Neural progenitor cell (in vitro differentiated cells): Measurements from ENCODE around the gene MTMR11. TPM values are rescaled to one million over a fixed set of nuclear protein-coding genes. Genes with fewer than 3 reads are reported as not detected.

Experiments
- DNase-seq: peaks from one replicate; pipeline ENCODE4 v3.0.0-alpha.2; 2016; ENCODE audit warnings: low spot score
- H2AFZ ChIP-seq: fragments of 200-600 bp; sonication (generic); replicated peaks from 2 replicates; pipeline ENCODE4 v1.6.1; 2016; ENCODE audit warnings: antibody characterized with exemption
- H3F3A ChIP-seq: fragments of 200-600 bp; sonication (generic); 2 replicates; pipeline ENCODE4 v1.6.1; 2016; ENCODE audit warnings: antibody characterized with exemption, low read depth
- H3K27ac ChIP-seq: fragments of 200-600 bp; sonication (generic); 2 replicates; pipeline ENCODE4 v1.5.1; 2016; ENCODE audit warnings: mild to moderate bottlenecking
- H3K27me3 ChIP-seq: fragments of 200-600 bp; sonication (generic); 2 replicates; pipeline ENCODE4 v1.6.1; 2016; ENCODE audit warnings: mild to moderate bottlenecking, moderate library complexity
- H3K36me3 ChIP-seq: fragments of 200-600 bp; sonication (generic); 2 replicates; pipeline ENCODE4 v1.5.1; 2016
- H3K4me1 ChIP-seq: fragments of 200-600 bp; sonication (generic); 2 replicates; pipeline ENCODE4 v1.6.1; 2016; ENCODE audit warnings: mixed run types
- H3K4me2 ChIP-seq: fragments of 200-600 bp; sonication (generic); 2 replicates; pipeline ENCODE4 v1.6.1; 2016
- H3K4me3 ChIP-seq: fragments of 200-600 bp; sonication (generic); 2 replicates; pipeline ENCODE4 v1.5.1; 2016
- H3K79me2 ChIP-seq: fragments of 200-600 bp; sonication (generic); 2 replicates; pipeline ENCODE4 v1.6.1; 2016; ENCODE audit warnings: low read depth
- H3K9ac ChIP-seq: fragments of 200-600 bp; sonication (generic); 2 replicates; pipeline ENCODE4 v1.6.1; 2016
- H3K9me3 ChIP-seq: fragments of 200-600 bp; sonication (generic); 2 replicates; pipeline ENCODE4 v1.5.1; 2016; ENCODE audit warnings: low read depth
- H4K20me1 ChIP-seq: fragments of 200-600 bp; sonication (generic); 2 replicates; pipeline ENCODE4 v1.6.1; 2016; ENCODE audit warnings: low read depth
- H3K27ac Mint-ChIP-seq: 3 replicates; pipeline ENCODE4 v1.8.0; 2021; ENCODE audit warnings: mixed read lengths
- H3K27me3 Mint-ChIP-seq: 2 replicates; pipeline ENCODE4 v1.8.0; 2022; ENCODE audit warnings: low read depth, mild to moderate bottlenecking, inconsistent platforms, moderate library complexity, mixed read lengths; ENCODE audit not compliant: insufficient read depth
- H3K36me3 Mint-ChIP-seq: 3 replicates; pipeline ENCODE4 v1.8.0; 2021; ENCODE audit warnings: mixed read lengths
- H3K4me1 Mint-ChIP-seq: 3 replicates; pipeline ENCODE4 v1.8.0; 2021; ENCODE audit warnings: mixed read lengths
- H3K4me3 Mint-ChIP-seq: 3 replicates; pipeline ENCODE4 v1.8.0; 2021; ENCODE audit warnings: mild to moderate bottlenecking, moderate library complexity, mixed read lengths
- H3K9me3 Mint-ChIP-seq: 3 replicates; pipeline ENCODE4 v1.8.0; 2020; ENCODE audit warnings: mixed read lengths
- EZH2 ChIP-seq: fragments of 200-600 bp; sonication (generic); IDR thresholded peaks from 2 replicates; pipeline ENCODE4 v1.6.1; 2017; ENCODE audit warnings: antibody characterized with exemption, mild to moderate bottlenecking, moderate library complexity
- EZH2phosphoT487 ChIP-seq: fragments of 200-600 bp; sonication (generic); IDR thresholded peaks from 2 replicates; pipeline ENCODE4 v1.6.1; 2017; ENCODE audit warnings: antibody characterized with exemption
- total RNA-seq: library from RNA; depleted of rRNA; stranded (reverse); fragments of >200 nt; gene quantifications from 2 replicates; pipeline ENCODE4 v1.2.3, GENCODE V29; 2015; ENCODE audit warnings: low replicate concordance
- TF ChIP-seq, protein P1 (sequence below): fragments of 200-600 bp; sonication (generic); IDR thresholded peaks from 2 replicates; pipeline ENCODE4 v1.5.1; 2017; ENCODE audit warnings: antibody characterized with exemption, mild to moderate bottlenecking

MTMR11 gene
- total RNA-seq, 1 donor from 2014 or later = 11.3 TPM

- no peaks in the 10 kb centered on the region for H3K4me1 Mint-ChIP-seq
- no peaks in the 10 kb centered on the region for H3K4me1 ChIP-seq
- H4K20me1 ChIP-seq = no peaks in the 10 kb centered on the region
- peaks cover 9% of the 10 kb centered on the region for H3F3A ChIP-seq
- H3K79me2 ChIP-seq = no peaks in the 10 kb centered on the region
- H3K9ac ChIP-seq = no peak overlapping the region
- H3K4me3 Mint-ChIP-seq = no peak overlapping the region
- no peaks in the 10 kb centered on the region for H3K9me3 Mint-ChIP-seq
- TF ChIP-seq, protein P1, sequence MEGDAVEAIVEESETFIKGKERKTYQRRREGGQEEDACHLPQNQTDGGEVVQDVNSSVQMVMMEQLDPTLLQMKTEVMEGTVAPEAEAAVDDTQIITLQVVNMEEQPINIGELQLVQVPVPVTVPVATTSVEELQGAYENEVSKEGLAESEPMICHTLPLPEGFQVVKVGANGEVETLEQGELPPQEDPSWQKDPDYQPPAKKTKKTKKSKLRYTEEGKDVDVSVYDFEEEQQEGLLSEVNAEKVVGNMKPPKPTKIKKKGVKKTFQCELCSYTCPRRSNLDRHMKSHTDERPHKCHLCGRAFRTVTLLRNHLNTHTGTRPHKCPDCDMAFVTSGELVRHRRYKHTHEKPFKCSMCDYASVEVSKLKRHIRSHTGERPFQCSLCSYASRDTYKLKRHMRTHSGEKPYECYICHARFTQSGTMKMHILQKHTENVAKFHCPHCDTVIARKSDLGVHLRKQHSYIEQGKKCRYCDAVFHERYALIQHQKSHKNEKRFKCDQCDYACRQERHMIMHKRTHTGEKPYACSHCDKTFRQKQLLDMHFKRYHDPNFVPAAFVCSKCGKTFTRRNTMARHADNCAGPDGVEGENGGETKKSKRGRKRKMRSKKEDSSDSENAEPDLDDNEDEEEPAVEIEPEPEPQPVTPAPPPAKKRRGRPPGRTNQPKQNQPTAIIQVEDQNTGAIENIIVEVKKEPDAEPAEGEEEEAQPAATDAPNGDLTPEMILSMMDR = no peak
- TF ChIP-seq EZH2 (no peak), EZH2phosphoT487 (no peak)
- H3K36me3 Mint-ChIP-seq = peaks cover 30% of the 10 kb centered on the region
- H3K27me3 ChIP-seq = no peaks in the 10 kb centered on the region
- H3K4me2 ChIP-seq = no peak overlapping the region
- H3K27ac Mint-ChIP-seq = no peak overlapping the region
- no peaks in the 10 kb centered on the region for H3K9me3 ChIP-seq
- no peak for DNase-seq
- no peak overlapping the region for H3K27ac ChIP-seq
- H3K27me3 Mint-ChIP-seq = no peaks in the 10 kb centered on the region
- no peak overlapping the region for H3K4me3 ChIP-seq
- no peak overlapping the region for H2AFZ ChIP-seq
- no peaks in the 10 kb centered on the region for H3K36me3 ChIP-seq
Measured at GRCh38 chr1:149967646-149968045, 31.0 kb upstream of the MTMR11 start.

DNA sequence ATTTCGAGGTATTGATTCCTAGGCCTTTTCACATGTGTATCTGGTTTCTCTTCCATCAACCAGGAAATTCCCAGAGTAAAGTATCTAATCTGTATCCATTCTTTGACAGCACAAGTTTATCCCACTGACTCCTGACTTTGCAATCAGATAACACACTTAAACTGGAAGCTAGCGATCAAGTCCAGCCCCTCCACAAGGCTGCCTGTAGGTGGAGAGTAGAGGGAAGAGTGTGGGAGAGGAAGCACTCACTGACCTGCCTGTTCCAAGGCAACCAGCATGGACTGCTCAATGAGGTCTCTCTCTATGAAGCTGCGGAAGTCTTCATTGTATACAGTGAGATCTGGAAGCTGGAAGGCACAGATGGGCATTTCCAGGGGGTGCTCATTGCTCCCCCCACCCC, 30.4 kb upstream of the MTMR11 start:
- H3K9me3 Mint-ChIP-seq = no peaks in the 10 kb centered on the region
- Histone ChIP-seq H3K27ac (no peak overlapping the region), H4K20me1 (no peaks in the 10 kb centered on the region), H3F3A (peaks cover 13% of the 10 kb centered on the region), H3K27me3 (no peaks in the 10 kb centered on the region), H3K36me3 (no peaks in the 10 kb centered on the region), H3K79me2 (no peaks in the 10 kb centered on the region), H3K4me2 (no peak overlapping the region), H3K4me3 (no peak overlapping the region), H3K9me3 (no peaks in the 10 kb centered on the region), H3K4me1 (no peaks in the 10 kb centered on the region), H2AFZ (no peak overlapping the region), H3K9ac (no peak overlapping the region)
- no peaks in the 10 kb centered on the region for H3K4me1 Mint-ChIP-seq
- H3K27me3 Mint-ChIP-seq = no peaks in the 10 kb centered on the region
- no peak overlapping the region for H3K27ac Mint-ChIP-seq
- peaks cover 27% of the 10 kb centered on the region for H3K36me3 Mint-ChIP-seq
- TF ChIP-seq EZH2phosphoT487 (no peak), EZH2 (no peak)
- TF ChIP-seq, protein P1 = no peak
- DNase-seq = no peak
- H3K4me3 Mint-ChIP-seq = no peak overlapping the region

DNA sequence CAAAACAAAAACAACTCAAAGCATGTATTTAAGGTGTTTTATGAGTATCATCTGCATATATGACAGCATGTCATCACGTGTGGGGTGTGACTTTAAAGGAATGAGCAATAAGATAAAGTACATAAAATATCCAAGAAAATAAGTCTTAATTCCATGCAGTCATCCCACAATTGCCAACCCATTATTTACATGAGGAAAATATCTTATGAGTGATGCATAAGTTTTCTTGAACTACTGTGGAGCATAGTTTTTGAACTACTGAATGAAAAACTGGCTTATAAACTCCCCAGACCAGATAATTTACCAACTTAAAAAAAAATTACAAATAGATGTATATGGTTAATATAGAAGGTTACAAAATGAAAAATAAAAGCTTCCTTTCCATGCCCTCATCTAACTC, 29.7 kb upstream of the MTMR11 start:
- no peak overlapping the region for H2AFZ ChIP-seq
- Mint-ChIP-seq H3K4me1 (no peaks in the 10 kb centered on the region), H3K27ac (no peak overlapping the region), H3K36me3 (peaks cover 25% of the 10 kb centered on the region), H3K4me3 (no peak overlapping the region), H3K9me3 (no peaks in the 10 kb centered on the region), H3K27me3 (no peaks in the 10 kb centered on the region)
- no peaks in the 10 kb centered on the region for H3K27me3 ChIP-seq
- no peak overlapping the region for H3K4me3 ChIP-seq
- no peaks in the 10 kb centered on the region for H3K9me3 ChIP-seq
- no peak for TF ChIP-seq EZH2phosphoT487
- TF ChIP-seq EZH2 = no peak
- TF ChIP-seq, protein P1 = no peak
- H3K79me2 ChIP-seq = no peaks in the 10 kb centered on the region
- peaks cover 13% of the 10 kb centered on the region for H3F3A ChIP-seq
- no peak overlapping the region for H3K9ac ChIP-seq
- H3K4me1 ChIP-seq = no peaks in the 10 kb centered on the region
- H3K27ac ChIP-seq = no peak overlapping the region
- H3K36me3 ChIP-seq = peaks cover 4% of the 10 kb centered on the region
- H4K20me1 ChIP-seq = no peaks in the 10 kb centered on the region
- H3K4me2 ChIP-seq = no peak overlapping the region
- DNase-seq = no peak

DNA sequence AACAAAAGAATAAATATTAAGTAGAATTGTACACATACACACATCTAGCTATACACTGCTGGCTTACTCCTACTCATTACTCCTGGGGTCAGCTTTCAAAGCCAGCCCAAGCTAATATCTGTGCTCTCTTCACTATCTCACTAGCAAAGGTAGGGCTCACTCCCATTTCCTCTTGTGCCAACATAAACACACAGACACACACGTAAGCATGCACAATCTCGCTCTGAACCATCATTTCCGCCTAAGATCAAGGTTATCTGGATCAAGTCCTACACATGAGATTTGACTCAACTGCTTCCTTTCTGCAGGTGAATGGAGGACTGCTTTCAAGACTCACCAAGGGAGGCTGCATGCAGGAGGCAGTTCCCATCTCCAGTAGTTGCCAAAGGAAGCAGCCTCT, 28.8 kb upstream of the MTMR11 start:
- Mint-ChIP-seq H3K4me1 (no peaks in the 10 kb centered on the region), H3K27ac (no peak overlapping the region), H3K36me3 (peaks cover 27% of the 10 kb centered on the region), H3K9me3 (no peaks in the 10 kb centered on the region), H3K4me3 (no peak overlapping the region), H3K27me3 (no peaks in the 10 kb centered on the region)
- Histone ChIP-seq H2AFZ (no peak overlapping the region), H3F3A (peaks cover 13% of the 10 kb centered on the region), H3K27me3 (no peaks in the 10 kb centered on the region), H3K4me3 (no peak overlapping the region), H3K27ac (no peak overlapping the region), H3K9me3 (no peaks in the 10 kb centered on the region), H3K79me2 (no peaks in the 10 kb centered on the region), H4K20me1 (no peaks in the 10 kb centered on the region), H3K9ac (no peak overlapping the region), H3K4me2 (no peak overlapping the region), H3K4me1 (no peaks in the 10 kb centered on the region), H3K36me3 (peaks cover 4% of the 10 kb centered on the region)
- DNase-seq = no peak
- no peak for TF ChIP-seq EZH2
- TF ChIP-seq, protein P1 = no peak
- TF ChIP-seq EZH2phosphoT487 = no peak
